PFSK-1 (cell line): ENCODE measurements around the gene GNG7.

Experiments used
- FOXP2 ChIP-seq: optimal IDR thresholded peaks from 2 replicates; pipeline ENCODE3; 2011; ENCODE audit warnings: borderline replicate concordance, control low read depth, inconsistent platforms; ENCODE audit not compliant: insufficient read depth; ENCODE audit errors: extremely low read length, extremely low read depth
- POLR2AphosphoS5 ChIP-seq: IDR thresholded peaks from 2 replicates; pipeline ENCODE4 v1.6.1; 2012; ENCODE audit warnings: low read depth, mild to moderate bottlenecking, control low read depth, low read length, moderate library complexity
- SIN3A ChIP-seq: IDR thresholded peaks from 2 replicates; pipeline ENCODE4 v1.6.1; 2012; ENCODE audit warnings: mild to moderate bottlenecking, low read length, moderate library complexity, borderline replicate concordance; ENCODE audit not compliant: insufficient read depth
- TF ChIP-seq, protein P1 (sequence below), 2 experiments: IDR thresholded peaks; 2 replicates each; pipeline versions ENCODE4 v1.6.1 to v1.8.0; 2011 to 2012; ENCODE audit warnings: low read depth in 2 of 2, low read length in 2 of 2, control low read depth in 1 of 2, inconsistent platforms in 1 of 2, mild to moderate bottlenecking in 1 of 2, moderate library complexity in 1 of 2; ENCODE audit not compliant: insufficient read depth in 1 of 2

DNA sequence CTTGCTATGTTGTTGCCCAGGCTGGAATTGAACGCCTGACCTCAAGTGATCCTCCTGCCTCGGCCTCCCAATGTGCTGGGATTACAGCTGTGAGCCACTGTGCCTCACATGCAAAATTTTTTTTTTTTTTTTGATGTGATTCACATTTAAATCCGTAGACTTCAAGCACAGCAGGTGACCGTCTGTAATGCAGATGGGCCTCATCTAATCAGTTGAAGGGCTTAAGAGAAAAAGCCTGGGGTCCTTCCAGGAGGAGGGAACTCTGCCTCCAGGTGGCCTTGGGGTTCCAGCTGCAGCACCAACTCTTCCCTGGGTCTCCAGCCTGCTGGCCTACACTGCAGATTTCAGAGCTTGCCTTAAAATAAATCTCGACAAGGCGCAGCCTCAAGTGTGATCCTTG is 183.0 kb downstream of the GNG7 start:
- TF ChIP-seq, protein P1, sequence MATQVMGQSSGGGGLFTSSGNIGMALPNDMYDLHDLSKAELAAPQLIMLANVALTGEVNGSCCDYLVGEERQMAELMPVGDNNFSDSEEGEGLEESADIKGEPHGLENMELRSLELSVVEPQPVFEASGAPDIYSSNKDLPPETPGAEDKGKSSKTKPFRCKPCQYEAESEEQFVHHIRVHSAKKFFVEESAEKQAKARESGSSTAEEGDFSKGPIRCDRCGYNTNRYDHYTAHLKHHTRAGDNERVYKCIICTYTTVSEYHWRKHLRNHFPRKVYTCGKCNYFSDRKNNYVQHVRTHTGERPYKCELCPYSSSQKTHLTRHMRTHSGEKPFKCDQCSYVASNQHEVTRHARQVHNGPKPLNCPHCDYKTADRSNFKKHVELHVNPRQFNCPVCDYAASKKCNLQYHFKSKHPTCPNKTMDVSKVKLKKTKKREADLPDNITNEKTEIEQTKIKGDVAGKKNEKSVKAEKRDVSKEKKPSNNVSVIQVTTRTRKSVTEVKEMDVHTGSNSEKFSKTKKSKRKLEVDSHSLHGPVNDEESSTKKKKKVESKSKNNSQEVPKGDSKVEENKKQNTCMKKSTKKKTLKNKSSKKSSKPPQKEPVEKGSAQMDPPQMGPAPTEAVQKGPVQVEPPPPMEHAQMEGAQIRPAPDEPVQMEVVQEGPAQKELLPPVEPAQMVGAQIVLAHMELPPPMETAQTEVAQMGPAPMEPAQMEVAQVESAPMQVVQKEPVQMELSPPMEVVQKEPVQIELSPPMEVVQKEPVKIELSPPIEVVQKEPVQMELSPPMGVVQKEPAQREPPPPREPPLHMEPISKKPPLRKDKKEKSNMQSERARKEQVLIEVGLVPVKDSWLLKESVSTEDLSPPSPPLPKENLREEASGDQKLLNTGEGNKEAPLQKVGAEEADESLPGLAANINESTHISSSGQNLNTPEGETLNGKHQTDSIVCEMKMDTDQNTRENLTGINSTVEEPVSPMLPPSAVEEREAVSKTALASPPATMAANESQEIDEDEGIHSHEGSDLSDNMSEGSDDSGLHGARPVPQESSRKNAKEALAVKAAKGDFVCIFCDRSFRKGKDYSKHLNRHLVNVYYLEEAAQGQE (IDR thresholded peaks at IDR 0.05; ENCODE audit: insufficient read depth in 1 of 2, low read depth in 2 of 2, low read length in 2 of 2), result no peak
- TF ChIP-seq POLR2AphosphoS5 (no peak), SIN3A (no peak), FOXP2 (no peak)
